ENCODE measurements around the gene SERPINF2. TPM values are rescaled to one million over a fixed set of nuclear protein-coding genes. Genes with fewer than 3 reads are reported as not detected.
A peak's percentile ranks its signal among the peaks of the same experiment; 100 is the strongest.

SERPINF2 gene
- total RNA-seq, 1 experiment from 2014 or later = 59.9 TPM

DNA sequence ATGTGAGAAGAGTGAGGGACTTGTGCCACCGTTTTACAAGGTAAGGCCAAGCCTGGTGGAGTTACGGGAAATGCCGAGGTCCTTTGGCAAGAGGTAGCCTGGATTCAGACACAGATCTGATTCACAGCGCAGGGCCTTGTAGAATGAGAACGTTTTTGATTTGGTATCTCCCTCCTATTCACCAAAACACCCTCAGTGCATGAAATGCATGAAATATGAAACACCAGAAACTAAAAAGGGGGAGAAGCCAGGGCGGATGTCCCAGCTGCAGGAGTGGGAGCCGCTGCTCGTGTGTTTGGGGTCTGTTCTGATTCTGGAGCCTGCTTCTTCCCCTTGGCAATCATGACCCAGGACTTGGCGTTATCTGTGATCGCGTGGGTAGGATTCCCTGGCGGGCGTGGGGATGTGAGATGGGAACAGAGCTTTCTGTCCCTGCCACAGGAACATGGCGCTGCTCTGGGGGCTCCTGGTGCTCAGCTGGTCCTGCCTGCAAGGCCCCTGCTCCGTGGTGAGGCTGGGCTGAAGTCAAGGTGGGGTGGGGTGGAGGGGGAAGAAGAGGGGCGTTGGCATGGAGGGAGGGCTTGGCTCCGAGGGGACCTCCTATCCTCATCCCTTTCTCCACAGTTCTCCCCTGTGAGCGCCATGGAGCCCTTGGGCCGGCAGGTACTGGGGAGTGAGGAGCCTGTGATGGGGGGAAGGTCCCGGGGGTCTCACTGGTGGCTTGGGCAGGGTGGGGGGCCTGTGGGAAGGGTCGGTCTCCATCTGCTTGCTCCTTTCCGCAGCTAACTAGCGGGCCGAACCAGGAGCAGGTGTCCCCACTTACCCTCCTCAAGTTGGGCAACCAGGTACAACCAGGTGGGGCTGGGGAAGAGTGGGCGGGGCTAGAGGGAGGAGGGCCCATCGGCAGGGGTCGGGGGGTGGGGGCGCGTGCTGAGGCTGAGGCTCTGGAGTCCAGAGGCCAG lies 2.2 kb downstream of the SERPINF2 start:
- no peaks in the 10 kb centered on the region for H3K27me3 Mint-ChIP-seq (ENCODE audit: insufficient read depth, unreplicated experiment)

DNA sequence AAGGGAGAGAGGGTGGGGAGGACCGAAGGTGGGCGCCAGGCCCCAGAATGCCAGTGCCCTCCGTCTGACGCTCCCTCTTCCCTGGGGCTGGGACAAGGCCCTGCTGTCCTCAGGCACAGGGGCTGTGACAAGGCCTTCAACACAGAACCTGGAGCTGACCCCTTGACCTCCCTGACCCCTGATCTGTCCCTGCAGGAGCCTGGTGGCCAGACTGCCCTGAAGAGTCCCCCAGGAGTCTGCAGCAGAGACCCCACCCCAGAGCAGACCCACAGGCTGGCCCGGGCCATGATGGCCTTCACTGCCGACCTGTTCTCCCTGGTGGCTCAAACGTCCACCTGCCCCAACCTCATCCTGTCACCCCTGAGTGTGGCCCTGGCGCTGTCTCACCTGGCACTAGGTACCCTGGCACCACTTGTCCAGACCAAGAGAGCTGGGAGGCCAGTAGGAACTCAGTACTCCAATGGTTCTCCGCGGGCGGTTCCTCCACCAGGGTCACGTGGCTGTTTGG lies 2.9 kb downstream of the SERPINF2 start:
- Mint-ChIP-seq H3K9me3 (ENCODE audit: unreplicated experiment) (no peaks in the 10 kb centered on the region), H3K4me1 (ENCODE audit: low read depth, unreplicated experiment) (peaks cover 16% of the 10 kb centered on the region), H3K27ac (ENCODE audit: unreplicated experiment) (no peak overlapping the region), H3K27me3 (ENCODE audit: insufficient read depth, unreplicated experiment) (no peaks in the 10 kb centered on the region), H3K36me3 (ENCODE audit: insufficient read depth, unreplicated experiment) (no peaks in the 10 kb centered on the region), H3K4me3 (ENCODE audit: unreplicated experiment) (no peak overlapping the region)
- Histone ChIP-seq H3K27me3 (replicated peaks; ENCODE audit: control insufficient read depth, insufficient read depth, low read length) (no peaks in the 10 kb centered on the region), H3K36me3 (ENCODE audit: control insufficient read depth, insufficient read depth, low read length) (peaks cover 6% of the 10 kb centered on the region), H3K4me1 (peaks cover 22% of the 10 kb centered on the region), H3K4me3 (ENCODE audit: low read depth, low read length) (no peak overlapping the region), H3K9me3 (no peaks in the 10 kb centered on the region)
- intact Hi-C loops (cut with micrococcal nuclease; ENCODE audit: unreplicated experiment) = no loop called here
- POLR2A ChIA-PET = no interaction called here
- DNase-seq = no peak
- TF ChIP-seq, protein P1, sequence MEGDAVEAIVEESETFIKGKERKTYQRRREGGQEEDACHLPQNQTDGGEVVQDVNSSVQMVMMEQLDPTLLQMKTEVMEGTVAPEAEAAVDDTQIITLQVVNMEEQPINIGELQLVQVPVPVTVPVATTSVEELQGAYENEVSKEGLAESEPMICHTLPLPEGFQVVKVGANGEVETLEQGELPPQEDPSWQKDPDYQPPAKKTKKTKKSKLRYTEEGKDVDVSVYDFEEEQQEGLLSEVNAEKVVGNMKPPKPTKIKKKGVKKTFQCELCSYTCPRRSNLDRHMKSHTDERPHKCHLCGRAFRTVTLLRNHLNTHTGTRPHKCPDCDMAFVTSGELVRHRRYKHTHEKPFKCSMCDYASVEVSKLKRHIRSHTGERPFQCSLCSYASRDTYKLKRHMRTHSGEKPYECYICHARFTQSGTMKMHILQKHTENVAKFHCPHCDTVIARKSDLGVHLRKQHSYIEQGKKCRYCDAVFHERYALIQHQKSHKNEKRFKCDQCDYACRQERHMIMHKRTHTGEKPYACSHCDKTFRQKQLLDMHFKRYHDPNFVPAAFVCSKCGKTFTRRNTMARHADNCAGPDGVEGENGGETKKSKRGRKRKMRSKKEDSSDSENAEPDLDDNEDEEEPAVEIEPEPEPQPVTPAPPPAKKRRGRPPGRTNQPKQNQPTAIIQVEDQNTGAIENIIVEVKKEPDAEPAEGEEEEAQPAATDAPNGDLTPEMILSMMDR (IDR thresholded peaks at IDR 0.05; ENCODE audit: insufficient read depth in 1 of 2, low read depth in 1 of 2, low read length in 1 of 2, severe bottlenecking in 1 of 2, unreplicated experiment in 1 of 2) = no peak
- no TSS peak for BruUV-seq (replicated peaks)
- CTCF ChIA-PET = interaction anchor here (1.4 kb wide), 1 partner anchor 38 kb away, joined by 3 read pairs; no protein-coding TSS in a partner anchor

More for the DNA sequence above, 2.2 kb downstream of the SERPINF2 start:
- intact Hi-C loops (cut with micrococcal nuclease; ENCODE audit: unreplicated experiment) = no loop called here
- Mint-ChIP-seq H3K4me3 (ENCODE audit: unreplicated experiment) (no peak overlapping the region), H3K9me3 (ENCODE audit: unreplicated experiment) (no peaks in the 10 kb centered on the region), H3K4me1 (ENCODE audit: low read depth, unreplicated experiment) (peaks cover 16% of the 10 kb centered on the region), H3K36me3 (ENCODE audit: insufficient read depth, unreplicated experiment) (no peaks in the 10 kb centered on the region), H3K27ac (ENCODE audit: unreplicated experiment) (no peak overlapping the region)
- Histone ChIP-seq H3K9me3 (no peaks in the 10 kb centered on the region), H3K27me3 (replicated peaks; ENCODE audit: control insufficient read depth, insufficient read depth, low read length) (no peaks in the 10 kb centered on the region), H3K4me1 (peaks cover 22% of the 10 kb centered on the region), H3K4me3 (ENCODE audit: low read depth, low read length) (no peak overlapping the region), H3K36me3 (ENCODE audit: control insufficient read depth, insufficient read depth, low read length) (peaks cover 6% of the 10 kb centered on the region)
- ChIA-PET CTCF (interaction anchor here (1.4 kb wide), 1 partner anchor 39 kb away, joined by 3 read pairs; no protein-coding TSS in a partner anchor), POLR2A (no interaction called here)
- DNase-seq = no peak
- TF ChIP-seq, protein P1 (IDR thresholded peaks at IDR 0.05; ENCODE audit: insufficient read depth in 1 of 2, low read depth in 1 of 2, low read length in 1 of 2, severe bottlenecking in 1 of 2, unreplicated experiment in 1 of 2) = no peak
- TSS peak; percentile 70 for BruUV-seq (replicated peaks)

DNA sequence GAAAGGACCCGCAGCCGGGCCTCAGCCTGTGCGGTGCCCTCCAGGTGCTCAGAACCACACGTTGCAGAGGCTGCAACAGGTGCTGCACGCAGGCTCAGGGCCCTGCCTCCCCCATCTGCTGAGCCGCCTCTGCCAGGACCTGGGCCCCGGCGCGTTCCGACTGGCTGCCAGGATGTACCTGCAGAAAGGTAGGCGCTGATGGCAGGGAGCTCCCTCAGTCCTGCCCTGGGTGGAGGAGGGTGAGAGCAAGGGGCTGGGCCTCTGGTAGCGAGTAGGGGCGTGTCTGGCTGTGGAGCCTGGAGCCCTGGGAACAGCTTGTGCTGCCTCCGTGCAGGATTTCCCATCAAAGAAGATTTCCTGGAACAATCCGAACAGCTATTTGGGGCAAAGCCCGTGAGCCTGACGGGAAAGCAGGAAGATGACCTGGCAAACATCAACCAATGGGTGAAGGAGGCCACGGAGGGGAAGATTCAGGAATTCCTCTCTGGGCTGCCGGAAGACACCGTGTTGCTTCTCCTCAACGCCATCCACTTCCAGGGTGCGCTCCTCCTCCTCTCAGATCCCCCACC lies 4.4 kb downstream of the SERPINF2 start:
- Mint-ChIP-seq H3K4me1 (ENCODE audit: low read depth, unreplicated experiment) (peaks cover 8% of the 10 kb centered on the region), H3K27ac (ENCODE audit: unreplicated experiment) (no peak overlapping the region), H3K27me3 (ENCODE audit: insufficient read depth, unreplicated experiment) (no peaks in the 10 kb centered on the region), H3K9me3 (ENCODE audit: unreplicated experiment) (no peaks in the 10 kb centered on the region), H3K36me3 (ENCODE audit: insufficient read depth, unreplicated experiment) (no peaks in the 10 kb centered on the region), H3K4me3 (ENCODE audit: unreplicated experiment) (no peak overlapping the region)
- TF ChIP-seq, protein P1 (IDR thresholded peaks at IDR 0.05; ENCODE audit: insufficient read depth in 1 of 2, low read depth in 1 of 2, low read length in 1 of 2, severe bottlenecking in 1 of 2, unreplicated experiment in 1 of 2) = no peak
- POLR2A ChIA-PET = no interaction called here
- Histone ChIP-seq H3K4me1 (peaks cover 21% of the 10 kb centered on the region), H3K9me3 (no peaks in the 10 kb centered on the region), H3K36me3 (ENCODE audit: control insufficient read depth, insufficient read depth, low read length) (peaks cover 6% of the 10 kb centered on the region), H3K27me3 (replicated peaks; ENCODE audit: control insufficient read depth, insufficient read depth, low read length) (no peaks in the 10 kb centered on the region), H3K4me3 (ENCODE audit: low read depth, low read length) (no peak overlapping the region)
- no TSS peak for BruUV-seq (replicated peaks)
- intact Hi-C loops (cut with micrococcal nuclease; ENCODE audit: unreplicated experiment) = no loop called here
- no peak for DNase-seq
- CTCF ChIA-PET = interaction anchor here (0.8 kb wide), 1 partner anchor 36 kb away, joined by 3 read pairs; no protein-coding TSS in a partner anchor
